ENCODE measurements around the gene ABCC11. TPM values are rescaled to one million over a fixed set of nuclear protein-coding genes. Genes with fewer than 3 reads are reported as not detected.

ABCC11 gene
- total RNA-seq, 4 donors from 2014 or later: not detected

- H3K4me1 ChIP-seq: peaks cover 0 to 52% (median 10%) of the 10 kb centered on the region in 4 donors
Measured at GRCh38 chr16:48271728-48272127, 24.4 kb upstream of the ABCC11 start.

GRCh38 chr16:48269011-48269410 is 21.7 kb upstream of the ABCC11 start:
- TF ChIP-seq EP300 (IDR thresholded peaks at IDR 0.05) (no peak), POLR2A (IDR thresholded peaks at IDR 0.05) (no peak), CTCF (IDR thresholded peaks at IDR 0.05) (no peak)
- DNase-seq (ENCODE audit: low spot score in 2 of 2): no peak
- no peak overlapping the region for H3K4me3 ChIP-seq
- H3K27me3 ChIP-seq: no peaks in the 10 kb centered on the region
- H3K27ac ChIP-seq: no peak overlapping the region
- H3K4me1 ChIP-seq: peaks cover 0 to 27% (median 10%) of the 10 kb centered on the region in 4 donors
- peaks cover 0 to 38% (median 5%) of the 10 kb centered on the region in 3 donors for H3K36me3 ChIP-seq
- no peaks in the 10 kb centered on the region for H3K9me3 ChIP-seq

More at GRCh38 chr16:48271728-48272127, 24.4 kb upstream of the ABCC11 start:
- peak in 2 of 5 experiments; percentile 11 to 33 for TF ChIP-seq CTCF (IDR thresholded peaks at IDR 0.05)
- no peak for TF ChIP-seq POLR2A (IDR thresholded peaks at IDR 0.05)
- TF ChIP-seq EP300 (IDR thresholded peaks at IDR 0.05): no peak
- Histone ChIP-seq H3K4me3 (no peak overlapping the region), H3K9me3 (no peaks in the 10 kb centered on the region), H3K27ac (peak overlapping the region in 3 of 4 donors; percentile 79 to 89 (median 85)), H3K36me3 (peaks cover 0 to 28% (median 0%) of the 10 kb centered on the region in 3 donors), H3K27me3 (no peaks in the 10 kb centered on the region)
- no peak for DNase-seq (ENCODE audit: low spot score in 2 of 2)
- 24 to 41% methylated on average over 5 of the region's 5 CpGs for WGBS, 2 donors

GRCh38 chr16:48262631-48263030 is 15.3 kb upstream of the ABCC11 start:
- H3K27ac ChIP-seq: no peak overlapping the region
- peaks cover 0 to 10% (median 0%) of the 10 kb centered on the region in 4 donors for H3K4me1 ChIP-seq
- no peaks in the 10 kb centered on the region for H3K27me3 ChIP-seq
- peaks cover 0 to 66% (median 6%) of the 10 kb centered on the region in 3 donors for H3K36me3 ChIP-seq
- no peak overlapping the region for H3K4me3 ChIP-seq
- 90 to 96% methylated on average over 2 of the region's 2 CpGs for WGBS, 2 donors
- TF ChIP-seq EP300 (IDR thresholded peaks at IDR 0.05): no peak
- no peak for TF ChIP-seq POLR2A (IDR thresholded peaks at IDR 0.05)
- TF ChIP-seq CTCF (IDR thresholded peaks at IDR 0.05): no peak
- DNase-seq (ENCODE audit: low spot score in 2 of 2): no peak
- no peaks in the 10 kb centered on the region for H3K9me3 ChIP-seq

- Histone ChIP-seq H3K27ac (no peak overlapping the region), H3K9me3 (no peaks in the 10 kb centered on the region), H3K4me1 (peaks cover 0 to 10% (median 0%) of the 10 kb centered on the region in 4 donors), H3K4me3 (no peak overlapping the region), H3K36me3 (peaks cover 0 to 66% (median 6%) of the 10 kb centered on the region in 3 donors), H3K27me3 (no peaks in the 10 kb centered on the region)
- DNase-seq (ENCODE audit: low spot score in 2 of 2): no peak
- TF ChIP-seq EP300 (IDR thresholded peaks at IDR 0.05) (no peak), POLR2A (IDR thresholded peaks at IDR 0.05) (no peak), CTCF (IDR thresholded peaks at IDR 0.05) (no peak)
- 81 to 97% methylated on average over 1 of the region's 1 CpG for WGBS, 2 donors
Measured at GRCh38 chr16:48261569-48261968, 14.2 kb upstream of the ABCC11 start.

GRCh38 chr16:48256579-48257177 is 9.3 kb upstream of the ABCC11 start:
- peaks cover 0 to 64% (median 0%) of the 10 kb centered on the region in 3 donors for H3K36me3 ChIP-seq
- DNase-seq (ENCODE audit: low spot score in 2 of 2): no peak
- peak overlapping the region in 1 of 4 donors; percentile 11 for H3K27ac ChIP-seq
- no peaks in the 10 kb centered on the region for H3K9me3 ChIP-seq
- no peaks in the 10 kb centered on the region for H3K27me3 ChIP-seq
- no peak overlapping the region for H3K4me3 ChIP-seq
- TF ChIP-seq EP300 (IDR thresholded peaks at IDR 0.05): no peak
- TF ChIP-seq POLR2A (IDR thresholded peaks at IDR 0.05): no peak
- TF ChIP-seq CTCF (IDR thresholded peaks at IDR 0.05): no peak
- peaks cover 0 to 12% (median 0%) of the 10 kb centered on the region in 4 donors for H3K4me1 ChIP-seq
- WGBS, 2 donors: 91 to 95% methylated on average over 7 of the region's 7 CpGs
